Hepatocyte (in vitro differentiated cells): ENCODE data around the gene PNMA1. TPM values are rescaled to one million over a fixed set of nuclear protein-coding genes. Genes with fewer than 3 reads are reported as not detected.

Experiments
- DNase-seq: peaks from one replicate; pipeline ENCODE4 v3.0.0-alpha.2; 2016; ENCODE audit warnings: low spot score
- H2AFZ ChIP-seq: fragments of 200-600 bp; sonication (generic); 2 replicates; pipeline ENCODE4 v1.6.0; 2016; ENCODE audit warnings: antibody characterized with exemption, mild to moderate bottlenecking
- H3K27ac ChIP-seq: fragments of 200-600 bp; sonication (generic); 2 replicates; pipeline ENCODE4 v1.5.1; 2016; ENCODE audit warnings: mild to moderate bottlenecking
- H3K27me3 ChIP-seq: fragments of 200-600 bp; sonication (generic); 2 replicates; pipeline ENCODE4 v1.6.1; 2016
- H3K36me3 ChIP-seq: fragments of 200-600 bp; sonication (generic); replicated peaks from 2 replicates; pipeline ENCODE4 v1.5.1; 2016; ENCODE audit warnings: low read depth; ENCODE audit not compliant: insufficient read depth
- H3K4me1 ChIP-seq: fragments of 200-600 bp; sonication (generic); 2 replicates; pipeline ENCODE4 v1.5.1; 2016; ENCODE audit warnings: mild to moderate bottlenecking, moderate library complexity; ENCODE audit not compliant: insufficient read depth
- H3K4me2 ChIP-seq: fragments of 200-600 bp; sonication (generic); 2 replicates; pipeline ENCODE4 v1.6.0; 2016
- H3K4me3 ChIP-seq: fragments of 200-600 bp; sonication (generic); 2 replicates; pipeline ENCODE4 v1.5.1; 2016; ENCODE audit warnings: mild to moderate bottlenecking
- H3K79me2 ChIP-seq: fragments of 200-600 bp; sonication (generic); 2 replicates; pipeline ENCODE4 v1.6.0; 2017; ENCODE audit warnings: mild to moderate bottlenecking
- H3K9me2 ChIP-seq: fragments of 200-600 bp; sonication (generic); replicated peaks from 2 replicates; pipeline ENCODE4 v1.6.0; 2017; ENCODE audit warnings: mild to moderate bottlenecking; ENCODE audit not compliant: insufficient read depth
- H3K9me3 ChIP-seq: fragments of 200-600 bp; sonication (generic); 2 replicates; pipeline ENCODE4 v1.5.1; 2016; ENCODE audit warnings: low read depth, mild to moderate bottlenecking
- H4K20me1 ChIP-seq: fragments of 200-600 bp; sonication (generic); 2 replicates; pipeline ENCODE4 v1.6.0; 2016; ENCODE audit warnings: mild to moderate bottlenecking; ENCODE audit not compliant: insufficient read depth, poor library complexity, severe bottlenecking
- CTCF ChIP-seq: fragments of 200-600 bp; sonication (generic); IDR thresholded peaks from 2 replicates; pipeline ENCODE4 v1.5.1; 2016; ENCODE audit warnings: antibody characterized with exemption, mild to moderate bottlenecking; ENCODE audit not compliant: poor library complexity
- EZH2 ChIP-seq: fragments of 200-600 bp; sonication (generic); IDR thresholded peaks from 2 replicates; pipeline ENCODE4 v1.6.1; 2016; ENCODE audit warnings: antibody characterized with exemption, mild to moderate bottlenecking, borderline replicate concordance
- EZH2phosphoT487 ChIP-seq: fragments of 200-600 bp; sonication (generic); IDR thresholded peaks from one replicate; pipeline ENCODE4 v1.6.1; 2018; ENCODE audit warnings: antibody characterized with exemption, mild to moderate bottlenecking, low read depth, moderate library complexity; ENCODE audit not compliant: unreplicated experiment, severe bottlenecking
- WGBS: methylation state at CpG from one replicate; pipeline ENCODE4 v1.1.6; 2016; ENCODE audit warnings: low lambda C conversion rate; ENCODE audit errors: missing lambda C conversion rate; 5-methylcytosine and 5-hydroxymethylcytosine counted together
- polyA plus RNA-seq: library from polyadenylated mRNA; unstranded; fragments of >200 nt; fragmentation: Nextera tagmentation; extraction: Ambion mirVana; gene quantifications from 2 replicates; pipeline ENCODE4 v1.2.1, GENCODE V29; 2016
- total RNA-seq: library from RNA; depleted of rRNA; stranded (reverse); fragments of >200 nt; gene quantifications from 2 replicates; pipeline ENCODE4 v1.2.3, GENCODE V29; 2014

The PNMA1 gene
- total and polyA plus RNA-seq, 2 experiments from 2014 or later: 27.3 to 45.7 TPM

GRCh38 chr14:73667854-73668253 lies 46.3 kb downstream of the PNMA1 start:
- no peaks in the 10 kb centered on the region for H3K79me2 ChIP-seq
- no peaks in the 10 kb centered on the region for H3K9me2 ChIP-seq
- no peaks in the 10 kb centered on the region for H3K27me3 ChIP-seq
- H3K36me3 ChIP-seq: no peaks in the 10 kb centered on the region
- no peak overlapping the region for H3K4me3 ChIP-seq
- H3K9me3 ChIP-seq: no peaks in the 10 kb centered on the region
- no peak overlapping the region for H3K4me2 ChIP-seq
- H2AFZ ChIP-seq: no peak overlapping the region
- no peaks in the 10 kb centered on the region for H4K20me1 ChIP-seq
- TF ChIP-seq EZH2: no peak
- TF ChIP-seq EZH2phosphoT487: no peak
- no peak for TF ChIP-seq CTCF
- 95% methylated on average over 3 of the region's 3 CpGs for WGBS
- no peak for DNase-seq
- H3K4me1 ChIP-seq: no peaks in the 10 kb centered on the region
- H3K27ac ChIP-seq: no peak overlapping the region

- no peaks in the 10 kb centered on the region for H3K4me1 ChIP-seq
- H3K4me2 ChIP-seq: no peak overlapping the region
- no peaks in the 10 kb centered on the region for H3K9me2 ChIP-seq
- 93% methylated on average over 5 of the region's 5 CpGs for WGBS
- H4K20me1 ChIP-seq: no peaks in the 10 kb centered on the region
- H3K27ac ChIP-seq: no peak overlapping the region
- no peak for TF ChIP-seq EZH2phosphoT487
- no peaks in the 10 kb centered on the region for H3K27me3 ChIP-seq
- H3K36me3 ChIP-seq: no peaks in the 10 kb centered on the region
- H2AFZ ChIP-seq: no peak overlapping the region
- no peak for DNase-seq
- H3K9me3 ChIP-seq: no peaks in the 10 kb centered on the region
- no peaks in the 10 kb centered on the region for H3K79me2 ChIP-seq
- H3K4me3 ChIP-seq: no peak overlapping the region
Observed at GRCh38 chr14:73666583-73666982, 47.6 kb downstream of the PNMA1 start.

- H3K4me1 ChIP-seq: no peaks in the 10 kb centered on the region
- H3K4me3 ChIP-seq: no peak overlapping the region
- no peaks in the 10 kb centered on the region for H3K79me2 ChIP-seq
- WGBS: 97% methylated on average over 2 of the region's 2 CpGs
- no peak for DNase-seq
- no peaks in the 10 kb centered on the region for H3K27me3 ChIP-seq
- no peaks in the 10 kb centered on the region for H3K36me3 ChIP-seq
- H3K9me3 ChIP-seq: no peaks in the 10 kb centered on the region
- TF ChIP-seq CTCF (no peak), EZH2 (no peak), EZH2phosphoT487 (no peak)
- no peak overlapping the region for H2AFZ ChIP-seq
- H4K20me1 ChIP-seq: no peaks in the 10 kb centered on the region
- no peaks in the 10 kb centered on the region for H3K9me2 ChIP-seq
- no peak overlapping the region for H3K4me2 ChIP-seq
- no peak overlapping the region for H3K27ac ChIP-seq
Observed at GRCh38 chr14:73665130-73665529, 49.1 kb downstream of the PNMA1 start.

GRCh38 chr14:73663548-73664212 lies 50.5 kb downstream of the PNMA1 start:
- Histone ChIP-seq H3K27ac (no peak overlapping the region), H3K9me3 (no peaks in the 10 kb centered on the region), H4K20me1 (no peaks in the 10 kb centered on the region), H3K4me1 (no peaks in the 10 kb centered on the region), H3K79me2 (no peaks in the 10 kb centered on the region), H3K36me3 (no peaks in the 10 kb centered on the region), H3K27me3 (no peaks in the 10 kb centered on the region), H2AFZ (no peak overlapping the region), H3K9me2 (no peaks in the 10 kb centered on the region), H3K4me3 (no peak overlapping the region), H3K4me2 (no peak overlapping the region)
- TF ChIP-seq EZH2: no peak
- TF ChIP-seq CTCF: no peak
- no peak for TF ChIP-seq EZH2phosphoT487
- no peak for DNase-seq
